Measurements from ENCODE around the gene DVL1.
"Not testable (repeated sequence)": the region's sequence is repeated elsewhere in the genome, so short reads cannot be mapped to it uniquely, and the experiment has no call there.

Gene DVL1

DNA sequence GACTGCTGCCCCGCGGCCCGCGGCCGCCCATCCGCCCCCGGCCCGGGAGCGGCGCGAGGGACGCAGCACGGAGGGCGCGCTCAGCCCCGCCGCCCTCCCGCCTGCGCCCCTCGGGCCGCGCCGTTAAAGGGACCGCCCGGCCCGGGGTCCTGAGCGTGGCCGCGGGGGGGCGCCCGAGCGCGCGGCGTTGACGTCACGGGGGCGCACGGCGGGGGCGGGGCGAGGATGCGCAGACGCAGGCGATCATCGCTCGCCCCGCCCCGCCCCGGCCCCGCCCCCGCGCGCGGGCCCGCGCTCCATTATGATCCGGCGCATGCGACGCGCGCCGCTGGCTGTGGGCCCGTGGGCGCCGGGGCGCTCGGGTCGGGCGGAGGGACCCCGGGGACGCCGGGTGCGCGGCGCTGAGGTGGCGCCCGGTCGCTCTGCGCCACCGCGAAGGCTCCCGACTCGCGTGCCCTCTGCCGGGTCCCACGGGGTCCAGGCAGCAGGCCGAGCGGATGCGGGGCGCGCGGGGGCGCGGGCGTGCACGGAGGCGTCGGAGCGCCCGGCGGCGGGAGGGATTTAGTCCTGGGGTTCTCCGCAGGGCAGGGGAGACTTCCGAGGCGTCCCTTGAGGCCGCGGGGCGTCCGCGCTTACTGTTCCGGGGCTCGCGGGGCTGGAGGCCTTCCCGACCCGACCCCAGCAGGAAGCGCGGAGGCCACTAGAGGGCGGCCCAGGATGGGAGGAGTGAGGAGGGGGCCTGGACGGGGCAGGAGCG lies at the start of gene DVL1:
TSS of gene DVL1 (minus strand) at position 163 of the 757 bp plus-strand sequence. CDS start 353 bp downstream, outside the sequence.
- DNase-seq = peak; percentile 74

DNA sequence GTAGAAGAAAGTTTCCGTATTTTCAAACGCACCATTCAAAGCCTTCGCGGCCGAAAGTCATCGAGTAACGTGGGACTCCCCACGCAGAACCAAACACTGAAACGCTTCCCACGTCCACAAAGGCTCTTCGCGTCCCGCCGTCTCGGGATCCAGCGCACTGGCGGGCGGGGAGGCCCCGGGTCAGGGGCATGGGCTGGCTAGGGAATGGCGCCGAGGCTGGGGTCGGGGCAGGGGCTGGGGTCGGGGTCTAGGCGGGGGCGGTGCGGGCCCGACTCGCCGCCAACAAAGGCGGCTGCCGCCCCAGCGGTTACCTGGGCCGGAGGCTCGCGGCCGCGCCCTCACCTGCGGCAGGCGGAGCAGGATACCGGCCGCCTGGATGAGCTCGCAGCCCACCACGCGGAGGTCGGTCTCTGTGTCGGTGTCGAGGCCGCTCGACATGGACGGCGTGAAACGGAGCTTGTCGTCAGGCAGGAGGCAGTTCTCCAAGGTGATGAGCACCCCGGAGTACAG lies 49.5 kb upstream of the DVL1 start:
- no peak for DNase-seq

DNA sequence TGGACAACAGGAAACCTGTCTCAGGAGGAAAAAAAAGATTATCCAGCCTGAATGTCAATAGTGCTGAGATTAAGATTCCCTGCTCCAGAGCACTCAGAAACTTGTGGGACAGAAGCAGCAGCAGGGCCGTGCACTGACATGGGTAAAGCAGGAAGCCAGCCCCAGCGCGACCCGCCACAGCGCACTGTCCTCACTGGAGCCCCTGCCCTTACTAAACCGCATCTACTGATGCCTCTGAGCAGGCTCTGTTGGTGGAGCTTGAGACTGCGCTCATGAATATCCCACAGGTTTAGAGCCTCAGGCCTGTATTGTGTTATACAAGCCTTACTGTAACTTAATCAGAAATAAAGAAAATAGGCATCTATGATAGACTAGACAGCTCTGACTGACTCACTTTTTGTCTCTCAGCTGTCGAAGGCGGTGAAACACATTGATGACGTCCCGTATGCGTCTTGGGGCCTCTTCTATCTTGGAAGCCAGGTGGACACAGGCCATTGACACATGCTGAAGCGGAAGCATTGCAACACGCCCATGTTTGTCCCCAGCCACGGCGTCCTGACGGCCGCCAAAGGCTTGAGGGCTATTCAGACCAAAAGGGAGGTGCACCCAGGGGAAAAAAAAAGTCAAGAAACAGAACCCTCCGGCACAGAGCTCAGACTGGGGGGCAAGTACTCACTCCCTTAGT lies 48.8 kb upstream of the DVL1 start:
- no peak for DNase-seq

DNA sequence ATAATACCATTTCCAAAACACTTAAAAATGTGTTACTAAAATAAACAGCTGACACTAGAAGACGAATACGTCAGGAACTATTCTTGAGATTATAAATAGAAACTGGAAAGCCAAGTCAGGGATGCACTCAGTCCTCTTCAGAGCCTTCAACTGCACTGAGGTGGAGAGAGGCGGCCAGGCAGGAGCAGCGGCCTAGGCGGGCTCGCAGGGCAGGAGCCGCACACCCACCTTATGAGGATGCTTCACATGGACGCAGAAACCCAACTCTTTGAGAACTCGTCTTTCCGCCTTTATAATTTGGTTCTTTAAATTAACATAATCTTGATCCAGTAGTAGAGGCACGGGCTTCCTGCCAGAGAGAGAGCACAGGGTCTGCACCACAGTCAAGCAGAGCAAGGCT lies 45.9 kb upstream of the DVL1 start:
- no peak for DNase-seq

DNA sequence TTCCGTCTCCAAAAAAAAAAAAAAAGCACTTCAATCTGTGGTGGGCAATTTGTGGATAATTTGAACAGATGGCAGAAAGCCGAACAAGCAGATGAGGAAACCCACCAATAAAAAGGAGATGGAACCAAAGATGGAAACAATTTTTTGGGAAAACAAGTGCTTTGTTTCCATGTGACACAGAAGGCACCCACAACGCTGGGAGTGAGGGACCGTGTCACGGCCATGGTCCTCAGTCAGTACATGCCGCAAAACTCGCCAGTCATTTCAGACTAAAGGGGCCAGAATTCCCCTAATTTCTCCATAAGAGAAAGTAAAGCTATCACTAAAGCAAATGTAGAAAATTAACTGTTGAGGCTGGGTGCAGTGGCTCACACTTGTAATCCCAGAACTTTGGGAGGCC lies 44.9 kb upstream of the DVL1 start:
- DNase-seq = no peak

DNA sequence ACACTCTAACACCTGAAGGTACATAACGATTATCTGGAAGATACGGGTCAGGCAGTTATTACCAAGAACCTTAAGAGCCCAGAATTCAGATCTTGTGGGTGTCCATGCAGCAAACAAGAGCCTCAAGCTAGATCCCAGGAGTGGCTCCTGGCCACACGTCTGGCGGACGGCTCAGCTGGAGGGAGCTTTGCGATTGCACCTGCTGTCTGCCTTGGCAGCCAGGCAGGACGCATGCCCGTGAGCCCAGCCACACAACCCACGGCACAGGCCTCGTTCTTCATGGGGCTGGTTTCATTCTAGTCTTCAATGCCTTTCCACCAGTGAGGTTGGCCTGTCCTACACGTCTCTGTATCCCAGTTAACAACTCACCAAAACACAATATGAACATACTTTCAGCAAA lies 44.2 kb upstream of the DVL1 start:
- DNase-seq = no peak

DNA sequence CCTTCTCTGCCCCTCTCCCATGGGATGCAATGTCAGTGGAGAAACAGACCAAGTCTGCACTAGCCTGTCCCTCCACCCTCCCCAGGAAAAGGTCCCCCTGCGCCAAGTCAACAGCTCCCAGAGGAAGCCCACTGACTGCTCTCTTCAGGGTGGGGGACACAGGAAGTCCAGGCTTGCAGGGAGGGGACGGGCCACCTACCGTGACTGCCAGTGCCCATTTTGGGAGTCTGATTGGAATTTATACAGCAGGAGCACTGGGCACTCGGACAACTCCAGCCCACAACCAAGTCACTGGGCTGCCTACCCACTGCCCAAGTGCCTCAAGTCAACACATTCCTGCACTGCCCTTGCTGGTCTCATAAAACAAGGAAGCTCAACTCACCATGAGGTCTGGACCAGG lies 43.8 kb upstream of the DVL1 start:
- no peak for DNase-seq

DNA sequence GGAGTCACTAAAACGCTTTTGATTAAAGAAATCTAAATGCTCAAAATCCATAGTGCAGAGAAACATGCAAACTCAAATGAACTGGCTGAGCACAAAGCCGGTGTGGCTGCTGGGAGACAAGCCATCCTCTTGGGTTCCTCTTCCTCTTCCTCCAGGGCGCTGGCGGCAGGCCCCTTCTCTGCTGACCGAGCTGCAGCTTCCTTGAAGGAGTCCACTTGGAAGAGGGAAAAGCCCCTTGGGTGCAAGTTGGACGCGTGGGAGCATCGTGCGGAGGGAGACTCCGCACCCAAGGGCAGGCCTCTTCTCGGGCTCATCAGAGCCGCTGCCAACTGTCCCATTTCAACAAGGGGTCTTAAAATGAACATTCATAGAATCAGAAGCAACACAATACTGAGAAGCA lies 42.0 kb upstream of the DVL1 start:
- DNase-seq = no peak

DNA sequence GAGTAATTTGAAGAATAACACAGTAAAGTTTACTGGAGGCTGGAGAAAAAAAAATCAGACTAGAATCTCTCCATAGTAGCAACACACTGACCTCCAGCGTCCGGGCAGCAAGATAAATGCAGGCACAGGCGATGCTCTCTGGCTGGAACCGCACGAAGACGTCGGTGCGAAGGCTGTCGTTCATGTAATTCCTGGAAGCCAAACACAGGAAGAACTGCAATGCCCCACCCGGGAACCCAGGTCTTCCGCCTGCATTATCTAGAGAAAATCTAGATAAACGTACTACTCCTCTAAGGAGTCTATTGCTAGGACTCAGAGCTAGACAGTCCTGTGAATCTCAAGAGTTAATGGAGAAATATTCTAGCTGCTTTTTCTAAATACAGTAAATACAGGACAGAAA lies 41.5 kb upstream of the DVL1 start:
- no peak for DNase-seq

DNA sequence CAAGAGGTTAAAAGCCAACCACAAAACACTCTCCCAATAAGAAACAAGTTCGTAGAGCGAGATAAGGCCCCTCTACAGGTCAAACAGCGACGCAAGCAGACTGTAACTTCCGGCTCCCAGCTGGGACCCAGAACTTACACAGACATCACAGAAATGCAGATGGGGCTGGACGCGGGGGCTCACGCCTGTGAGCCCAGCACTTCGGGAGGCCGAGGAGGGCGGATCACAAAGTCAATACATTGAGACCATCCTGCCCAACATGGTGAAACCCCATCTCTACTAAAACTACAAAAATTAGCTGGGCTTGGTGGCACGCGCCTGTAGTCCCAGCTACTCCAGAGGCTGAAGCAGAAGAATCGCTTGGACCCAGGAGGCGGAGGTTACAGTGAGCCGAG lies 38.9 kb upstream of the DVL1 start:
- no peak for DNase-seq

DNA sequence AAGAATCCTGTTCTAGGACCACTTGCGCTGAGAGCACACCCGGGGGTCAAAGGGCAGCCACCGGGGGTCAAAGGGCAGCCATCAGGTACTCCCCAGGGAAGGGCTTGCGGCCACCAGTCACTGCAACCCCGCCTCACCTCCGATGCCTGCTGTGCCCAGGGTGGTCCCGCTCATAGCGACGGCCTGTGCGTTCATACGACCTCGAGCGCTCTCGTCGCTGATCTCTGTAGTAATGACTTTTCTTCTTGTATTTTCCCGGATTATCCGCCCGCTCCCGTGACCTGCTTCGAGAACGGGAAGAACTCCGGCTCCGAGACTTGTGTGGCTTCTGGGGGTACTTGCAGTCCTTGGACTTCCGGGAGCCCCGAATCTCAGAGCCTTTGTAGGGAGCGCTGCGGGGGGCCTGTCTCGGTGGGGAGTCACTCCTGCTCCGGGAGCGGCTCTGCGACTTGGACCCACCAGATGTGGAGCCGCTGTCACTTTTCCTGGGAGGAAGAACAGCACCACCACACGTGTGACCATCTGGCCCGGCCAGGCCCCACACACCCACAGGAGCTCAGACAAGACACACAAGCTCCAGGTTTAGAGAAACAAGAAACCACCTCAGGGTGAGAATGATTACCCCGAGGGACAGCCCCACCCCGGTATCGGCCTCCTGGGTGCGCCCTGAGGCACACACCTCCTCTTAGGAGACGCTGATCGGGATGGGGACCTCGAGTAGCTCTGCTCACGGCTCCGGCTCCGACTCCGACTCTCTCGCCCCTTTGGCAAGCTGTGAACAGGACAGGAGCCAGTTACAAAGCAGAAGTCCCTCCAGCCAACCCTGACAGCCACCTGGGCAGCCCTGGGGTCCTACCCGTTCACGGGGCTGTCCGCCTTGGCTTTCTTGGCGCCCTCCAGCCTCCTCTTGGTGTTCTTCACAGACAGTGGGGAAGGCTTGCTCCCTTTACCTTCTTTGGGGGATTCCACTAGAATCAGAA lies 38.2 kb upstream of the DVL1 start:
- no peak for DNase-seq

DNA sequence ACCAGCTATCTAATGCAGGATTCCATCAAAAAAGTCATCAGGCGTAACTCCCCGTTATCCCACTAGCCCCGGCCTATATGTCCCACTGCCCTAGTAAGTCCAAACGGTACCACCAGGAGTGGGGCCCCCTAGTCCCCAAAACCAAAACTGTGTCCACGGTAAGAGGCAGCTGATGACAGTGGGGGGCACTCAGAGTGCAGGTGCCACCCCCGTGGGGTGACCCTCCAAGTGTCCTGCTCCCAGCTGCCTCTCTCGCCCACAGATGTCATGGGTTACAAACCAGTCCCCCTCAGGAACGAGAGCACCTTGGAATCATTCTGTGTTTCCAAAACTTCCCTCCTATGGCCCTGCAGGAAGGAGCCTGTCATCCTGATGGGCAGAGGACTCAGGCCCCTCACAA lies 36.7 kb upstream of the DVL1 start:
- DNase-seq = no peak

DNA sequence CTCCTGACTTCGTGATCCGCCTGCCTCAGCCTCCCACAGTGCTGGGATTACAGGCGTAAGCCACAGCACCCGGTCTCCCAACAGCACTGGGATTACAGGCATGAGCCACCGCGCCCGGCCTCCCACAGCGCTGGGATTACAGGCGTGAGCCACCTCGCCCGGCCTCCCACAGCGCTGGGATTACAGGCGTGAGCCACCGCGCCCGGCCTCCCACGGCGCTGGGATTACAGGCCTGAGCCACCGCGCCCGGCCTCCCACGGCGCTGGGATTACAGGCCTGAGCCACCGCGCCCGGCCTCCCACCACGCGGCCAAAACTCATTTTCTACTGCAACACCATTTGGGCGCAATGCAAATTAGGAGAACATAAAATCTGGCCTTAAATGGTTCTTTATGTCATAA lies 36.1 kb upstream of the DVL1 start:
- not testable (repeated sequence) for DNase-seq

DNA sequence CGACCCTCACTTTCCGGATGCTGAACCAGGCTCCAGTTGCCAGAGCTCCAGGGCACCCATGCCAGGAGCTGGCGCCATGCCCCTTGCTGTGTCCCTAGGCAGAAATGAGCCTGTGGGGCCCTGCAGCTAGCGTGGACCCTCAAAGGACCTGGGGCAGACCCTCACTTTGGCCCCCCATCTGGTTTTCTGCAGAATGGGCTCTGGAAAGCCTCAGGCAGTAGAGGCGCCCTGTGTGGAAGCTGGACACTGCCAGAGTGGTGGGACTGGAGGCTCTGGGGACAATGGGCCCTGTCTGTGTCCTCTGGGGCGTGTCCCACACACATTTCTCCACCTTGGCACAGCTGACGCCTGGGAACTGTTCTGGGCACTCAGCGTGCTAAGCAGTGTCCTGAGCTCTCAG lies 32.1 kb upstream of the DVL1 start:
- no peak for DNase-seq

DNA sequence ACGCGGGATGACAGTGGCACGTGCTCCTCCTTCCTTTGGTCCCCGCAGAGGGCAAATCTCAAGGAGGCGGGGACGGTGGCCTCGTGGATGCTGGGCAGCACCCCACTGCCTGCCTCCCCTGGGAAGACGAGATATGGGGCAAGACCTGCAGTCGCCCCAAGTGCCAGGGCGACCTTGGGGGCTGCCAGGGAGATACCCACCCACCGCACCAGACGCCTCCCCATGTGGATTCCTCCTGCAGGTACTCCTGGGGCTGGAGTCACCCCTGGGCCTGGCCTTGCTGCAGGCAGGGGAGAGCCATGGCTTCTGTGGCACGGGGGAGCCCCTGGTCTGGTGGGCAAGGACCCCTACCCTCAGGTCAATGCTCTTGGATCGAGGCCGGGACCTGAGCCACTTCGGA lies 31.6 kb upstream of the DVL1 start:
- no peak for DNase-seq

DNA sequence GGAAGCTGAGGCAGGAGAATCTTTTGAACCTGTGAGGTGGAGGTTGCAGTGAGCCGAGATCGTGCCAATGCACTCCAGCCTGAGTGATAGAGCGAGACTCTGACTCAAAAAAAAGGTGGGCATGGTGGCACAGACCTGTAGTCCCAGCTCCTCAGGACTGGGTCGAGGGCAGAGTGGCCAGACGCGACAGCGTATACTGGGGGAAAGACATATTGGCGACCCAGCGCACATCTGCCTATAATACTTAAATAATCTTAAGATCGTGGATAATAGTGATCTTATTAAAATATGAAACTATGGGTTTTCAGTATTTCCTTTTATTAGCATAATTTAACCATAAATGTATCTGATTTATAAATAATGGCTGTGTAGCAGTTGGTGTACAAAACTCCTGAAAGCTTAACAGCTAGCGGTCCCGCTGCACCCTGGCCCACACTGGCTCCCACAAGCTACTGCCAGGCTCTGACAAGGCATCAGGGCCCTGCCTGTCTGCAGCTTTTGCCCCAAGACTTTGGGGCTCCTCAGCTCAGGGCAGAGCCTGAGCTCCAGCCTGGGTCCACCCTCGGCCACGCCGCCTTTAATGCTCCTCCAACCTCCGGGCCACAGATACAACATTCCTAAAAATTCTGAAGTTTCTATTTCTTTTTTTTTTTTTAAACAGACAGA lies 28.5 kb upstream of the DVL1 start:
- DNase-seq = no peak

DNA sequence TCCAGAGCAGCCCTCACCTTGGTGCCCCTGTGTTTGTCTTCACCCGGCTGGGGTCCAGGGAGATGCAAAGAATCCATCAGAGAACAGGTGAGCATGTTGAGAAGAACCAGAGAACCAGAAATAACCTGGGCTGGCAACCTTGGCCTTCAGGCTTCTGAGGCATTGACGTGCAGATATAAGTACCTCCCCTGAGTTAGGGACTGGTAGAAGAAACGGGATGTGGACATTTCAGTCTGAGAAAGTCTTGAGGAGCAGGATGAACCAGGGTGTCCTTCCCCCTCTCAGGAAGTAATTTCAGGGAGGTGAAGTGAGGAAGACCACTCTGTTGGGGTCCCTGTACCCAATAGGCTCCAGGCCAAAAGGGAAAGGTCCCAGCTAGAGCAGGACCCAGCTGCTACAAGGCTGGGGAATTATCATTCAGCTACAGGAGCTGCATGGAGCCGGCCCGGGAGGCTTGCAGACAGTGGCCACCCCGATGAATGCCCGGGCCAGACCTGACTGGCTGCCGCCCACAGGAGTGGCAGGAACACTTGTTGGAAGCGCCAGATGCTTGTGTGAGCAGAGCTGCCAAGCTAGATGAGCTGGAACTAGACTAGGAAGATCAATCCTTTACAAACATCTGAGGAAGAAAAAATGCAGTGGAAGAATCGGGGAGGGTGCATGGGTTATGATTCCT lies 27.5 kb upstream of the DVL1 start:
- DNase-seq = no peak

DNA sequence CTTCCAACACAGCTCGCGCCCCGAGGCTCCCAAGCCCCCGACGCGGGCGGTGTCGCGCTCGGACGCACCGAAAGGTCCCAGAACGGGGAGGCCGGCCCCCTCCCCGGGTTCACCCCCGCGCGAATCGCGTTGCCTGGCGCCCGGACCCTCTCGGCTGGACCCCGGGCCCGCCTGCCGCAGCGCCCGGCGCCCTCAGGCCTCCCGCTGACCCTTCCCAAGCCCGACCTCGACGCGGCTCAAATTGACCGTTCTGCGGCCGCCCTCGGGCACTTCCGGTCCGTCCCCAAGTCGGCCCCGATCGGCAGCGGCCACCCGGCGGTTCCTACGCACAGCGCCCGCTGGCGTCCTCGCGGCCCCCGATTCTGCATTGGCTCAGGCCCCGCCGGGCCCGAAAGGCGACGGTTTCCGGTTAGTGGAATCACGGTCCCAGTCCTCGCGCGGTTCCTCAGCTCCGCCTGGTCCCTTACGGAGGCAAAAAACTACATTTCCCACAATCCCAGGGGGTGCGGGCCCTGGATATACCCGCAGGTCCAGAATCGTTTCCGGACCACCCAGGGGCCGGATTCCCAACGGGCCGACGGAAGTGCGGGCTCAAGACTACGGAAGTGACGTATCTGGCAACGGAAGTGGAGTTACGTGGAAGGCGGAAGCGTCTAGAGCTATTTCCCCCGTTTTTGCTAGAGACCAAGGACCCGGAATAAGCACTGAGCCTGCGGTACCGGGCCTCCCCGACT lies 25.9 kb upstream of the DVL1 start, which contains the start of gene AURKAIP1:
TSS of gene AURKAIP1 (minus strand) at position 279 of the 734 bp plus-strand sequence. CDS start 451 bp downstream, outside the sequence.
- DNase-seq = peak; percentile 97

DNA sequence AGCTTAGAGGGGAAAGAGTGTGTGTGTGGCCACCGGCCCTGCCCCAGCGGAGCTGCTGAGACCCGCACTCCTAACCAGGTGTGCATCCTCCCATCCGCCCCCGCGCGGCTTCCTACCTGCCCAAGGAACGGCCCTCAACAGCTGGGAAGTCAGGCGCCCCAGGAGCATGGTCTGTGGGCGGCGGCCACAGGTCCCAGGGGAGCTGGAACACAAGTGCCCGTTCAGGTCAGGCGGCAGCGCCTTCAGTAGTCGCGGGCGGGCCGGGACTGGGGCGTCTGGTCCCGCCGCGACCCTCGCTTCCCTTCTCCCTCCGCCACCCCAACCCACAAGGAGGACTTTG lies 25.3 kb upstream of the DVL1 start:
- DNase-seq = no peak

DNA sequence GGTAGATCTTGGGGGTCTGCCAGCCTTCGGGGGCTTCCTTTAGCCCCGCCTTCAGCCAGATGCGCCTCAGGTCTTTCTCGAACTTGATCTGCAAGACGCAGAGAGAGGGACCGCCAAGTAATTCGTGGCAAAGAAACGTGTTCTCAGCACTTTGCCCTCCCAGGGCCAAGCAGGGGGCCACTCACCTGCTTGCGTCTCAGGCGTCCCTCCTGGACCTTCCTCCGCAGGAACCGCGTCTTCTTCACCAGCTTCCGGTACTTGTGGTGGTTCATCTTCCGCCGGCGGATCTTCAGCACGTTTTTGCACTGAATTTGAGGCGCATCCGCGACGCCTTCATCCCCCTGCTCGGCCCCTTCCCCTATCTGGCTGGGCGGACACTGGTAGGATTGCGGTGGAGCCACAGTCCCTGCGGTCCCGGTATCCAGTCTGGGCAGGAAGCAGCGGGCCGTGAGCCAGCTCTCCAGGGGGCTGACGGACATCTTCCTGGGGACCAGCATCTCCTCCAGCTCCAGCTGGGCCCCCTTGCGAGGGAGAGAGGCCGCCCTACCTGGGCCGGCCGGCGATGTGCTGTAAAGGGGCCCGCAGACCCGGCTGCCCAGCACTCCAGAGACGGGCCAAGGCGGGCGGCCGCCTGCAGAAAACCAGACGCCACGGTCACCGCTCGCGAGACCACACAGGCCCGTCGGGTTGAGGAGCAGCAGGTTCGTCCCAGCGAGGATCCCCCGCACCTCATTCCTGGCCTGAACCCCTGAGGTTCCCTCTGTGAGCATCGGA lies 24.8 kb upstream of the DVL1 start:
- no peak for DNase-seq

Data from stimulated activated CD4-positive, alpha-beta T cell treated with anti-CD3 and anti-CD28 coated beads, Interleukin-15, amount 100 ng/mL, for 24 hours (primary cell).